HL-60/S4 treated with retinoic acid at 250 ng/mL for 4 days and 3 days (cell line): ENCODE measurements around the gene ZMYND8.

Experiments used
- in situ Hi-C: fragments of 300-500 bp; cut with MboI; formaldehyde crosslinking; loops from 2 replicates; pipeline ENCODE4 v1.7.0; 2022; ENCODE audit warnings: low sequenced_read_pairs

The ZMYND8 gene

DNA sequence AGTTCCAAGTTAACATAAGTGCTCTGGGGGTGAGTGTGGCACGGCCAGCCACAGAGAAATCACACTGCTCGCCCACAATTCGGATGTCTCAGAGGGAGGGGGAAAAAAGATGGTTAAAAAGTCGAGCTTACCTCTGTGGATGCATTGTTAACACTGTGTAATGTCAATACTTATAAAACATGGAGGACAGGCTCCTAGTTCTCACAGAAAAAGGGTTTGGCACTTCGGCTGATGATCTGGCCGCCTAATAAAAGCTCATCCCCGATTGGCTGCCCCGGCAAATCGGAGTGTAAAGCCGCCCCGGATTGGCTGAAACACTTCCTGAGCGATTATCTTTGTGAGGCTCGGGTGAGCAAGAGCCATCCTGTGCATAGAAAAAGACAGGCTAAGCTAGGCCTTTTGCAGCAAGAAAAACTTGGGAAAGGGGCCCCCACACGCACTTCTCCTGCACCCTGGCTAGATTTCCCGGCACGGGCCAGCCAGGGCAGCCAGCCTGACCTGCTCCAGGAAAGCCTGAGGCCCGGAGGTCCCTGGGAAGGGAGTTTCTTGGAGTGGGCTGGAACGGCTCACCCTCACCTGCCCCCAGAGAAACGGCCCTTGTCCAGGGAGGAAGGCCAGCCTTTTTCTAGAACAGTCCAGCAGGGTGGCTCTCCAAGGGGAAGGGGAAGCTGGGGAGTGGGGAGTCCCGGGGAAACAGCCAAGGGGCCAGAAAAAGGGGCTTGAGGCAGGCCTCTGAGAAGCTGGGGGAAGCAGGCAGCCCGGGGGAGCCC is at the start of gene ZMYND8:
Gene ZMYND8 (minus strand): TSS at position 174 of the 770 bp plus-strand sequence. CDS start 29 bp downstream, at position 145.
- in situ Hi-C loops = no loop called here

DNA sequence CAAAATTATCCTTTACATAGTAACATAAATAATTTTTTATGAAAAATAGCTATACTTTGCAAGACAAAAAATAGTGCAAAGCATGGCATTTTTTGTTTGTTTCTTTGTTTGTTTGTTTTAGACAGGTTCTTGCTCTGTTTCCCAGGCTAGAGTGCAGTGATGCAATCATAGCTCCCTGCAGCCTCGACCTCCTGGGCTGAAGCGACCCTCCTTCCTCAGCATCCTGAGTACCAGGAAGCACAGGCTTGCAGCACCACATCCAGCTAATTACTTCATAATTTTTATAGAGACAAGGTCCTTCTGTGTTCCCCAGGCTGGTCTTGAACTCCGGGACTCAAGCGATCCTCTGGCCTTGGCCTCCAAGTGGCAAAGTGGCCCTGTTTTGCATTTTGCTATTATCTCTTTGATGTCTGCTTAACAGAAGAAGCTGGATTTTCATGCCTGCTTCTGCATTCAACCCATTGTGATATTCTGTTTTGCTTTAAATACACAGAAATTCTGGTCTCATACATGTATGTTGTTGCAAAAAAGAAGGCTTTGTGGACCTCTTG is 49.4 kb upstream of the ZMYND8 start:
- in situ Hi-C loops = no loop called here

DNA sequence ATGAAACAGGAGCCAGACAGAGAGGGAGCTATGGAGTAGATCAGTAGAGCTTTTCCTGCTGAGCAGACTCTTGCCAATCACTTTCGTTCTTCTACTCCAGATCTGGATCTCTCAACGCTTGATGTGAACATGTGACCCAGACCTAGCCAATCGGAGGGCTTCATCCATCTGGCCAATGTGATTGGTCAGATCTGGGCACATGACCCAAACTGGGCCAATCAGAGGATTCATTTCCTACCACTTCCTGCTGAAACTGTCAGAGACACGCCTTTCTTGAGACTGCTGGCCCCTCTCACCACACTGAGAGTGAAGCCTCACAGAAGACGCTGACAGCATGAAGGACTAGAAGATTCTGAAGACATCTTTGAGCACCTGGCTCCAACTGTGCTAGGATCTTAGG is 44.2 kb upstream of the ZMYND8 start:
- in situ Hi-C loops = no loop called here

- in situ Hi-C loops = loop anchor here (25.0 kb wide), 1 partner anchor 635 kb away; no protein-coding TSS in a partner anchor
Measured at GRCh38 chr20:47397652-47398301, 41.3 kb upstream of the ZMYND8 start.

- in situ Hi-C loops = loop anchor here (25.0 kb wide), 1 partner anchor 635 kb away; no protein-coding TSS in a partner anchor
Measured at GRCh38 chr20:47396762-47397476, 40.4 kb upstream of the ZMYND8 start.

GRCh38 chr20:47393796-47394514 is 37.5 kb upstream of the ZMYND8 start:
- in situ Hi-C loops = loop anchor here (25.0 kb wide), 1 partner anchor 632 kb away; no protein-coding TSS in a partner anchor

DNA sequence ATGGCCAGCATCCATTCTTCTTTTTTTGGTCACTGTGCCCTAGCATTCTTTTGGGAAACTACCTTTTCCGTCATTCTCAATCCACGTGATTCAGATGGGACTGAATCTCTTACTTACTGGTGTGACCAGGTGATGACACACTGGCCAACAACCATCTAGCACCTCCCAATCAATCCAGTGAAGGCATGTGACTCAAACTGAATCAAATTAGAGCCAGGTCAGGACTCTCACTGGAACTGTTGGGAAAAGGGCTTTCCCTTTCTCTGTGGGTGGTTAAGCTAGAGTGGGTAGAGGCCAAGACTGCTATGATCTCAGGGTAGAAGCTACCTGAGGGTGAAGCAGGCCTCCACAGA is 36.2 kb upstream of the ZMYND8 start:
- in situ Hi-C loops = loop anchor here (25.0 kb wide), 1 partner anchor 630 kb away; no protein-coding TSS in a partner anchor

DNA sequence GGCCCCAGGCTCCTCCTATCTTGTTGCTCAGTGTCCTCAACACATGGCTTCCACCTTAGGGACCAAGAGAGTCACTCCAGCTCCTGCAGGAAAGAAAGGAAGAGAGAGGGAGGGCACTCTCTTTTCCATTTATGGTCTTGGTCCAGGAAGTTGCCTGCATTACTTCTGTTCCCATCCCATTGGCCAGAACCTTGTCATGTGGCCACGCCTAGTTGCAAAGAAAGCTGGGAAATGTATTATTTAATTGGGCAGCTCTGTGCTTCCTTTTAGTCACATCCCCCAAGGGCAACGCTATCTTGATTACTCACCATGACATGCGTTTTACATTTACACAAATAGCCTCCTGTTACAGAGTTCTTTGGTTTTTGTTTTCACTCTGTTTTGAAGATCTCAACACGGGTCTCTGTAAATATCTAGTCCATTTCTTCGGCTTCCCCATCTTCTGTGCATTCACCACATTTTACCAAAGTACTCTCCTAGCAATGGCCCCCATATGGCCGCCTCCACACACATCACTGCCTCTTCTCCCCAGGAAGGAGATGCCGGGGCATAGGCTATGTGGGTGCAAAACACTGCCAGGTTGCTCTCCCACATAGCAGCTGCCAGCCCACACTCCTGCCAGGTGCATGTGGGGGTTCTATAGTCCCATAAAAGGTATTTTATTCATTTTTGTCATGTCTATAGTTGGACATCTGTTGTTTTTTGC is 35.7 kb upstream of the ZMYND8 start:
- in situ Hi-C loops = loop anchor here (25.0 kb wide), 1 partner anchor 630 kb away; no protein-coding TSS in a partner anchor

GRCh38 chr20:47391276-47392010 is 34.9 kb upstream of the ZMYND8 start:
- in situ Hi-C loops = loop anchor here (25.0 kb wide), 1 partner anchor 629 kb away; no protein-coding TSS in a partner anchor

DNA sequence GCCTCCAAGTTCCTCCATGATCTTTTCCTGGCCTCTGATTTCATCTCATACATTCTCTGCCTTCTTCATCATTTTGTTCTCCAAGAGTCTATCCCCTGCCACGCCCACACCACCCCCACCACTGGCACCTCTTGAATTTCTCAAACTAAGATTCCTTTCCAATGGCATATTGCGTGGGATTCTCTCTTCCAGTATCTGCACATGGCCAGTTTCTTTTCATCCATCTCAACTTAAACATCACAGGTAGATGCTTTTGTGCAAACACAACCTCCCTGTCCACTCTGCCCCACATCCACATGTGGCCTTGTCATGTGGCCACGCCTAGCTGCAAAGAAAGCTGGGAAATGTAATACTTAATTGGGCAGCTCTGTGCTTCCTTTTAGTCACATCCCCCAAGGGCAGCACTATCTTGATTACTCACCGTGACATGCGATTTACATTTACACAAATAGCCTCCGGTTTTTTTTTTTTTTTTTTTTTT is 33.4 kb upstream of the ZMYND8 start:
- in situ Hi-C loops = loop anchor here (25.0 kb wide), 1 partner anchor 628 kb away; no protein-coding TSS in a partner anchor

GRCh38 chr20:47385968-47386367 is 29.5 kb upstream of the ZMYND8 start:
- in situ Hi-C loops = loop anchor here (25.0 kb wide), 1 partner anchor 624 kb away; no protein-coding TSS in a partner anchor

DNA sequence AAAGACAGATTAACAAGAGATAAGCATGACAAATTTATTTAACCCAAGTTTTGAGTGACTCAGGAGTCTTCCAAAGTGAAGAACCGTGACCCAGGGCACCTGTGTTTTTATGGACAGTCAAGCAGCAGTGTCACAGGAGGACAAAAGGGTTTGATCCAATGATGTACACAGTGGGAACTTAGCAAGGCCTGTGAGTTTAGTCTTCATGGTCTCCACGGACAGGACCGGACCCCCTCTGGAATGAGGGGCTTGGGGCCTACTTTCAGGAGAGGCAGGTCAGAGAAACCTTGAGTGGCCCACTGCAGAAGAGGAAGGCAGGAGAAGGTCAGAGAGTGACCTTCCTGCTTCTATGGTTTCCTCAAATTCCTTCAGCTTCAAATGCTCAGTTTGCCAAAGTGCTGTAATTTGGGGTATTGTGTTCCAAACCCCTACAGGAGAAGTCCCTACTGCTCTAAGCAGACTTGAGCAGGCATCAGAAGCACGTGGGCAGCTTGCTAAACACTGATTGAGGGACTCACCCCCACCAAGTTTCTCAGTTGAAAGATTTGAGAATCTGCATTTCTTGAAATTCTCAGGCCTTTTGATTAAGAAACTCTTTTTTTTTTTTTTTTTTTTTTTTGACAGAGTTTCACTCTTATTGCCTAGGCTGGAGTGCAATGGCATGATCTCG is 26.4 kb upstream of the ZMYND8 start:
- in situ Hi-C loops = loop anchor here (25.0 kb wide), 1 partner anchor 621 kb away; no protein-coding TSS in a partner anchor

- in situ Hi-C loops = loop anchor here (25.0 kb wide), 1 partner anchor 618 kb away; no protein-coding TSS in a partner anchor
Measured at GRCh38 chr20:47380481-47380880, 24.0 kb upstream of the ZMYND8 start.

- in situ Hi-C loops = loop anchor here (10.0 to 25.0 kb wide), 2 partner anchors 105 to 617 kb away; no protein-coding TSS in a partner anchor
Measured at GRCh38 chr20:47379433-47380150, 23.1 kb upstream of the ZMYND8 start.

GRCh38 chr20:47377122-47377722 is 20.7 kb upstream of the ZMYND8 start:
- in situ Hi-C loops = loop anchor here (10.0 to 25.0 kb wide), 2 partner anchors 102 to 615 kb away; no protein-coding TSS in a partner anchor

- in situ Hi-C loops = loop anchor here (10.0 to 25.0 kb wide), 2 partner anchors 101 to 614 kb away; no protein-coding TSS in a partner anchor
Measured at GRCh38 chr20:47376096-47376643, 19.7 kb upstream of the ZMYND8 start.
